NCI-H510A (cell line): Measurements from ENCODE around the gene LCN2.

ENCODE experiments used
- DNase-seq: peaks from one replicate; lab custom pipeline; 2025; lab: John Stamatoyannopoulos, UW

LCN2 gene

GRCh38 chr9:128201441-128202369 is 52.5 kb downstream of the LCN2 start:
- DNase-seq = no peak

DNA sequence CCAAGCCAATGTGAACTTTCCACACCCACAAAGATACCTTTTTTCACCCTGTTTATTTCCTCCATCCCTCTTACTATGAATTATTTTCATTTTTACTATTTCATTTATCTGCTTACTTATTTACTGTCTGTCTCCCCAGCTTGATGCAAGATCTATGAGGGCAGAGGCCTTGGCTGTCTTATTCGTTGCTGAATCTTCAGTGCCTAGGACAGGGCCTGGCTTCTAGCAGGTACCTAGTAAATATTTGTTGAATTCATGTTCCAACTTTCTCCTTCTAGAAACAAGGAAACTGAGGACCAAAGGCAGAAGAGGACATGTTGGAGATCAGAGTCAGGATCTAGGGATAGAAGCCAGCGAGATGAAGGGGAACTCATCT is 53.4 kb downstream of the LCN2 start:
- no peak for DNase-seq
